Measurements from ENCODE around the gene PITPNM1.

PITPNM1 gene

DNA sequence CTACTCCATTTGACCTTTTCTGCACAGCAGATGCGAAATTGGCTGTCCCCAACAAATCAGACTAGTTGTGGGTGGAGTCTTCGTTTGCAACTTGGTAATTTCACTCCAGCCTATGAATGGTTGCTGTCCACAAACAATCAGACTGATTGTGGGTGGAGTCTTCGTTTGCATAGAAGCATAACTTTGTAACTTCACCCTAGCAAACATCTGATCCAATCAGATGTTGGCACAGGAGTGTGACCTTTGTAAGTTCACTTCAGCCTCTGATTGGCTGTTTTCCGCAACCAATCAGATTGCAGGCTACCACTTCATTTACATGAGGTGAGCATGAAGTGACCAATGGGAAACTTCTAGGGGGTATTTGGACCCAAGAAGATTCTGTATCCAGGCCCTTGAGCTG is 34.4 kb upstream of the PITPNM1 start:
- TF ChIP-seq, protein P1, sequence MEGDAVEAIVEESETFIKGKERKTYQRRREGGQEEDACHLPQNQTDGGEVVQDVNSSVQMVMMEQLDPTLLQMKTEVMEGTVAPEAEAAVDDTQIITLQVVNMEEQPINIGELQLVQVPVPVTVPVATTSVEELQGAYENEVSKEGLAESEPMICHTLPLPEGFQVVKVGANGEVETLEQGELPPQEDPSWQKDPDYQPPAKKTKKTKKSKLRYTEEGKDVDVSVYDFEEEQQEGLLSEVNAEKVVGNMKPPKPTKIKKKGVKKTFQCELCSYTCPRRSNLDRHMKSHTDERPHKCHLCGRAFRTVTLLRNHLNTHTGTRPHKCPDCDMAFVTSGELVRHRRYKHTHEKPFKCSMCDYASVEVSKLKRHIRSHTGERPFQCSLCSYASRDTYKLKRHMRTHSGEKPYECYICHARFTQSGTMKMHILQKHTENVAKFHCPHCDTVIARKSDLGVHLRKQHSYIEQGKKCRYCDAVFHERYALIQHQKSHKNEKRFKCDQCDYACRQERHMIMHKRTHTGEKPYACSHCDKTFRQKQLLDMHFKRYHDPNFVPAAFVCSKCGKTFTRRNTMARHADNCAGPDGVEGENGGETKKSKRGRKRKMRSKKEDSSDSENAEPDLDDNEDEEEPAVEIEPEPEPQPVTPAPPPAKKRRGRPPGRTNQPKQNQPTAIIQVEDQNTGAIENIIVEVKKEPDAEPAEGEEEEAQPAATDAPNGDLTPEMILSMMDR (IDR thresholded peaks at IDR 0.05; ENCODE audit: insufficient read depth, low read length): no peak
- TF ChIP-seq SPI1 (IDR thresholded peaks at IDR 0.05; ENCODE audit: borderline replicate concordance, low read depth) (no peak), GABPA (IDR thresholded peaks at IDR 0.05; ENCODE audit: low read depth) (no peak), POLR2AphosphoS5 (IDR thresholded peaks at IDR 0.05; ENCODE audit: low read depth) (no peak)
- TF ChIP-seq, protein P2, sequence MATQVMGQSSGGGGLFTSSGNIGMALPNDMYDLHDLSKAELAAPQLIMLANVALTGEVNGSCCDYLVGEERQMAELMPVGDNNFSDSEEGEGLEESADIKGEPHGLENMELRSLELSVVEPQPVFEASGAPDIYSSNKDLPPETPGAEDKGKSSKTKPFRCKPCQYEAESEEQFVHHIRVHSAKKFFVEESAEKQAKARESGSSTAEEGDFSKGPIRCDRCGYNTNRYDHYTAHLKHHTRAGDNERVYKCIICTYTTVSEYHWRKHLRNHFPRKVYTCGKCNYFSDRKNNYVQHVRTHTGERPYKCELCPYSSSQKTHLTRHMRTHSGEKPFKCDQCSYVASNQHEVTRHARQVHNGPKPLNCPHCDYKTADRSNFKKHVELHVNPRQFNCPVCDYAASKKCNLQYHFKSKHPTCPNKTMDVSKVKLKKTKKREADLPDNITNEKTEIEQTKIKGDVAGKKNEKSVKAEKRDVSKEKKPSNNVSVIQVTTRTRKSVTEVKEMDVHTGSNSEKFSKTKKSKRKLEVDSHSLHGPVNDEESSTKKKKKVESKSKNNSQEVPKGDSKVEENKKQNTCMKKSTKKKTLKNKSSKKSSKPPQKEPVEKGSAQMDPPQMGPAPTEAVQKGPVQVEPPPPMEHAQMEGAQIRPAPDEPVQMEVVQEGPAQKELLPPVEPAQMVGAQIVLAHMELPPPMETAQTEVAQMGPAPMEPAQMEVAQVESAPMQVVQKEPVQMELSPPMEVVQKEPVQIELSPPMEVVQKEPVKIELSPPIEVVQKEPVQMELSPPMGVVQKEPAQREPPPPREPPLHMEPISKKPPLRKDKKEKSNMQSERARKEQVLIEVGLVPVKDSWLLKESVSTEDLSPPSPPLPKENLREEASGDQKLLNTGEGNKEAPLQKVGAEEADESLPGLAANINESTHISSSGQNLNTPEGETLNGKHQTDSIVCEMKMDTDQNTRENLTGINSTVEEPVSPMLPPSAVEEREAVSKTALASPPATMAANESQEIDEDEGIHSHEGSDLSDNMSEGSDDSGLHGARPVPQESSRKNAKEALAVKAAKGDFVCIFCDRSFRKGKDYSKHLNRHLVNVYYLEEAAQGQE (IDR thresholded peaks at IDR 0.05; ENCODE audit: insufficient replicate concordance, low read depth): no peak
- Histone ChIP-seq H3K27ac (replicated peaks) (no peak overlapping the region), H3K27me3 (ENCODE audit: insufficient read depth, poor library complexity, severe bottlenecking) (no peaks in the 10 kb centered on the region), H3K4me3 (replicated peaks; ENCODE audit: insufficient read depth, low read length) (no peak overlapping the region)
- DNase-seq (ENCODE audit: low read depth in 1 of 2, low spot score in 1 of 2): no peak

- Histone ChIP-seq H3K4me3 (replicated peaks; ENCODE audit: insufficient read depth, low read length) (no peak overlapping the region), H3K27ac (replicated peaks) (no peak overlapping the region), H3K27me3 (ENCODE audit: insufficient read depth, poor library complexity, severe bottlenecking) (no peaks in the 10 kb centered on the region)
- no peak for DNase-seq (ENCODE audit: low read depth in 1 of 2, low spot score in 1 of 2)
- TF ChIP-seq, protein P1 (IDR thresholded peaks at IDR 0.05; ENCODE audit: insufficient read depth, low read length): no peak
- TF ChIP-seq GABPA (IDR thresholded peaks at IDR 0.05; ENCODE audit: low read depth) (no peak), POLR2AphosphoS5 (IDR thresholded peaks at IDR 0.05; ENCODE audit: low read depth) (no peak), SPI1 (IDR thresholded peaks at IDR 0.05; ENCODE audit: borderline replicate concordance, low read depth) (no peak)
- TF ChIP-seq, protein P2 (IDR thresholded peaks at IDR 0.05; ENCODE audit: insufficient replicate concordance, low read depth): no peak
Measured at GRCh38 chr11:67538823-67539505, 33.8 kb upstream of the PITPNM1 start.

DNA sequence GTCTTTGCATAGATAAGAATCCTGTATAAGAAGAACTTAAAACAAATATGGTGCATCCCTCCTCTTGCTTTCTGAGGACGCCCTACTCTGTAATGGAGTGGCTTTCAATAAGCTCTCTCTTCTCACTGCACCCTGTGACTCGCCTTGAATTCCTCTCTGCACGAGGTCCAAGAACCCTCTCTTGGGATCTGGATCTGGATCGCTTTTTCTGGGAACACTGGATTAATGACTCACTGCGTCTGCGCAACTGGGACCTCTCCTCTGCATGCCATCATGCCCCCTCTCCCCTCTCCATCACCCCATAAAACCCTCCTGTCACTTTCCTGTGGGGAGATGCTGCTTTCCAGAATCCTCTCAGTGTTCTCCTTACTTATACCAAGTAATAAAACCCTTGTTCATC is 33.1 kb upstream of the PITPNM1 start:
- no peak for DNase-seq (ENCODE audit: low read depth in 1 of 2, low spot score in 1 of 2)
- Histone ChIP-seq H3K4me3 (replicated peaks; ENCODE audit: insufficient read depth, low read length) (no peak overlapping the region), H3K27ac (replicated peaks) (no peak overlapping the region), H3K27me3 (ENCODE audit: insufficient read depth, poor library complexity, severe bottlenecking) (no peaks in the 10 kb centered on the region)
- TF ChIP-seq, protein P1 (IDR thresholded peaks at IDR 0.05; ENCODE audit: insufficient read depth, low read length): no peak
- TF ChIP-seq, protein P2 (IDR thresholded peaks at IDR 0.05; ENCODE audit: insufficient replicate concordance, low read depth): no peak
- no peak for TF ChIP-seq SPI1 (IDR thresholded peaks at IDR 0.05; ENCODE audit: borderline replicate concordance, low read depth)

Data from HL-60 (cell line).